HG03432 (cell line): ENCODE data around the gene GRK6.
A peak's percentile ranks its signal among the peaks of the same experiment; 100 is the strongest.

Experiments used
- ATAC-seq: cut with Tn5 transposase; IDR thresholded peaks from one replicate; pipeline ENCODE4 v1.9.1; 2021; ENCODE audit warnings: mild to moderate bottlenecking, moderate library complexity; ENCODE audit not compliant: unreplicated experiment

Gene GRK6

DNA sequence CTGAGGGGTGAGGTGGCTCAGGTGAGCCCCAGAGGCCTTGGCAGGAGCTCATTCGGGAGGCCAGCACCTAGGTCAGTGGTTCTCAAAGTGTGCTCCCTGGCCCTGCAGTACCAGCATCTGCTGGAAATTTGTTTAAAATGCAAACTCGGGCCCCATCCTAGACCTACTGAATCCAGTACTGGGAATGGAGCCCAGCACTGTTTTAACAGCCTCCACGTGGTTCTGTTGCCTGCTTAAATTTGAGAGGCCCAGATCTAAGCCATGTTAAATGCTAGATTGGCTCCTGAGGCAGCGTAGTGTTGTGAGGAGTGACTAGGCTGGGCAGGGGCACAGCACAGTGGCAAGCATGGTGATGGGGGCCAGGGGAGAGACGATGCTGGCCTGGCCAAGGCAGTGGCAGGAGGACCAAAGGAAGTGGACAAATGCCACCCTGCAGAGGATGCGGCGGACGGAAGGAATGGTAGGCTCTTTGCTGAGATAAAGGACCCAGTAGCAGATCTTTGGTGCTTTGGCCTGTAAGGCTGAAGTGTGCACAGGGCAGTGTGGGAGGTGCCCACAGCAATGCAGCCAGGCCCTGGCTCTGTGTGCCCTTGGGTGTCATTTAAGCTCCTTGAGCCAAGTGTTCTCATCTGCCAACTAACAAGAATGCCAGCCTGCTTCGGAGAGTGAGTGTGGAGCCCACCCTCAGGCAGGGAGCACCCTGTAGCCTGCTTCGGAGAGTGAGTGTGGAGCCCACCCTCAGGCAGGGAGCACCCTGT is 24.4 kb downstream of the GRK6 start:
- no peak for ATAC-seq

DNA sequence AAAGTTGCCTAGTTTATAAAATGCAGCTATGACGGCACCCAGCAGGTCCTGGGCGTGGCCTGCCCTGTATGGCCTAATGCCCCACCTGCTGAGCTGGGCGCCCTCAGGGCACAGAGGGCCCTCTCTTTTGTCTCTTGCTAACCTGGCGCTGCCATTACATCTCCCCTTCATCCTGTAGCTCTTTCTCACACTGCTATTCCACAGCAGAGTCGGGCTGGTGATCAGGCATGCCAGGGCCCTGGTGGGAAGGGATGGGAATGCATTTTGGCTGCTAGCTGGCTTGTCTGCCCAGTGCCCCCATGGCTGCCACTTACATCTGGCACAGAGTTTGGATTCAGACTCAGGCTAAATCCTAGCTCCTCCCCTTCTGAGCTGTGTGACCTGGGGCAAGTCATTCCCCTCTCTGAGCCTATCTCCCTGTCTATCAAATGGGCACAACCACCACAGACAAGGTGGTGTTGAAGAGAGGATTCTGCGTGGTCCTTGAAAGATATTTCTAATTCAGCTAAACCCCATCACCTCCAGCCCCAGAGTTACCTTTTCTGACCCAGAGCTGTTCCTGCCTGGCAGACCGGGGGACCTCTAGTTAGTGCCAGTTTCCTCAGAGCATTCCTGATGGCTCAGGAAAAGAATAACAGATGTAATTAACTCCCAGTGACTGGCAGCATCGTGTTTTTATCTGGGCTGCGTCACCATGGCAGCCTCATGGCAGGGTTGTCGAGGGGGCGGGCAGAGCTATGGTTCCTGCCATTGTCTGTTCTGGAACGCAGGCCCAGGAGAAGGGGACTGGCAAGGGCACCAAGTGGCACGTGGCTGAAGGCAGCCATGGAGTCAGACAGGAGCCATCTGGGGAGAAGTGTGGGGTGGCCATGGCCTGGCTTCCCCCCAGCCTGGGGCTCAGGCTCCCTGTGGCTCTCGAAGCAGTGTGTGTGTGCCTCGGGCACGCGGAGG is 26.5 kb downstream of the GRK6 start:
- ATAC-seq: no peak

DNA sequence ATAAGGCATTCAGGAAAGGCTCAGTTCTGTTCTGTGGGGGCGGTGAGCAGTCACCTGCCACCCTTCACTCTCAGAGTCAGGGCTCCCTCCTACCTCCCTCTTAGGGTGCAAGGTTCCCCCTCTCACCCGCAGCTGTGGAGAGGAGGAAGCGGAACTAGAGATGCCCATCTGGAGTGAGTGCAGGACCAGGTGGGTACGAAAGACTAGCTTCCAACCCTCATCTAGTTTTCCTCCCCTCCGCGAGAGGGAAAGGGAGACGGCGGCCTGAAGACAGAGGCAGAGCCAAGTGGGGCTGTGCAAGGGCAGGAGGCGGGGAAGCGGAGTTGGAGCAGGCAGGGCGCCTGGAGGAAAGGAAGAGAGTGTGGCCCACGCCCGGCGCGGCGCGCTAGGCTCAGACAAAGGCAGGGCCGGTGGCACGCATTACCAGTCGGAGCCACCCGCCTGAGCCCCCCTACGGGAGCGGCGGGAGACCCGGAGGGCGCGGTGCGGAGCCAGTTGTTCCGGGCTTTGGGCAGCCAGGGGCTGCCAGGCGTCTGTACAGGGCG is 27.4 kb downstream of the GRK6 start:
- peak; percentile 1 for ATAC-seq

- ATAC-seq: peak; percentile 52
These were observed 28.0 kb downstream of the GRK6 start for GRCh38 chr5:177454397-177455035.

GRCh38 chr5:177455036-177455660 is 28.7 kb downstream of the GRK6 start:
- ATAC-seq: peak; percentile 51

DNA sequence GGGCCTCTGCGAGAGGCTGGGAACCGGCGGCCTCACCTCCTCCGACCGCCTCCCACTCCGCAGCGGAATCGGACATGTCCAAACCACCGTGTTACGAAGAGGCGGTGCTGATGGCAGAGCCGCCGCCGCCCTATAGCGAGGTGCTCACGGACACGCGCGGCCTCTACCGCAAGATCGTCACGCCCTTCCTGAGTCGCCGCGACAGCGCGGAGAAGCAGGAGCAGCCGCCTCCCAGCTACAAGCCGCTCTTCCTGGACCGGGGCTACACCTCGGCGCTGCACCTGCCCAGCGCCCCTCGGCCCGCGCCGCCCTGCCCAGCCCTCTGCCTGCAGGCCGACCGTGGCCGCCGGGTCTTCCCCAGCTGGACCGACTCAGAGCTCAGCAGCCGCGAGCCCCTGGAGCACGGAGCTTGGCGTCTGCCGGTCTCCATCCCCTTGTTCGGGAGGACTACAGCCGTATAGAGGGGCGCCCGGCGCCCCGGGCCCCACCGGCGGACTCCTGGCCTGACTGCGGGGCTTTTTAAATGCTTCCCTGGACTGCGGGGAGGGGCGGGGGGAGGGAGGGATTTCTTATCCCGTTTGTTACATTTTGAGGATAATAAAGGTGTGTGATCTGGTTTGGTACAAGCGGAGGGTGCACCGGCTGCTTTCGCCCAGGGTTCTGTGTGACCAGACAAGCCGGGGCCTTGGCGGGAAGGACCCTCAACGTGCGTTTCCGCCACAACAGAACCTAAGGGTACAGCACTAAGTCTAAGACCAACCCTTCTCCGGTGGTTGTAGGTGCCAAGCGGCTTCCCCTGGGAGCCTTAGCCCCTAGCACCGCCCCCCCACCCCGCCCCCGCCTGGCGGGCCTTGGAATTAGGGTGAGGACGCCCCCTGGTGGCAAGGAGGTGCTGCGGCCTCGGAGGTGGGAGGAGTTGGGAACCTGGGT is 29.4 kb downstream of the GRK6 start:
- ATAC-seq: peak; percentile 26

- no peak for ATAC-seq
These were observed 30.1 kb downstream of the GRK6 start for GRCh38 chr5:177456591-177456964.

DNA sequence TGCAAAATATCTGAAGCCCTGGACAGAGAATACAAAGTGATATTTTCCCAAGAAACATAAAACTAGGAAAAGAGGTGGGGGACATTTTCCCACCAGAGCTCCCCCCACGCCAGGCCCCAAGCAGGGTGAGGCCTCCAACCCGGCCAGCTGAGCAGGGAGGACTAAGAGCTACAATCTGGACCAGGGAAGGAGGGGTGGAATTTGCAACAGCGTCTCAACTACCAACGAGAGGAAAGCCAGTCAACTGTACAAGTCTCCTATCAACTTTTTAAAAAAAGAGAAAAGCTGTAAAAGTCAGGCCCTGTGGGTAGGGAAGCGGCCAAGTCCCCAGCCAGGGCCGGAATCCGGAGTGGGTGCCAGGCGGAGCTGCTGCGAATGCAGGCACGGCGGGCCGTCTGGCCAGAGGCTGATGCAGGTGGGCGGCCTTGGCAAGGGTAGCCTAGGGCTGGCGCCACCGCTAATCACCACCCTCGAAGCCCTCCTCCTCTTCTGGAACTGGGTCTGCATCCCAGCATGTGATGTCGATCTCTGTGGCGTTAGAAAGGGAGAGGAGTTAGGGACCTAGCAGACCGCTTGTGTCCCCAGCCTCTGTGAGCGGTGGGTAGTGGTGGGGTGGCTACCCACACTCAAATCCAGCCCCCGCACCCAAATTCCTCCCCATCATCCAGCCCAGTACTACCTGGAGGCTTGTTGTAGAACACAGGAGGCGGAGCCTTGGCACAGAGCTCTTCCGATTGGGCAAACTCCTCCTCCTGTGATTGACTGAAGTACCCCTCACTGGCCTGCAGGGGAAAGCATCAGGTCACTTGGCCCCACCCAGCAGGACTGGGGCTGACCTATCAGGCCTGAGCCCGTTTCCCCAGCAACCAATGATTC is 30.7 kb downstream of the GRK6 start:
- ATAC-seq: peak; percentile 39

DNA sequence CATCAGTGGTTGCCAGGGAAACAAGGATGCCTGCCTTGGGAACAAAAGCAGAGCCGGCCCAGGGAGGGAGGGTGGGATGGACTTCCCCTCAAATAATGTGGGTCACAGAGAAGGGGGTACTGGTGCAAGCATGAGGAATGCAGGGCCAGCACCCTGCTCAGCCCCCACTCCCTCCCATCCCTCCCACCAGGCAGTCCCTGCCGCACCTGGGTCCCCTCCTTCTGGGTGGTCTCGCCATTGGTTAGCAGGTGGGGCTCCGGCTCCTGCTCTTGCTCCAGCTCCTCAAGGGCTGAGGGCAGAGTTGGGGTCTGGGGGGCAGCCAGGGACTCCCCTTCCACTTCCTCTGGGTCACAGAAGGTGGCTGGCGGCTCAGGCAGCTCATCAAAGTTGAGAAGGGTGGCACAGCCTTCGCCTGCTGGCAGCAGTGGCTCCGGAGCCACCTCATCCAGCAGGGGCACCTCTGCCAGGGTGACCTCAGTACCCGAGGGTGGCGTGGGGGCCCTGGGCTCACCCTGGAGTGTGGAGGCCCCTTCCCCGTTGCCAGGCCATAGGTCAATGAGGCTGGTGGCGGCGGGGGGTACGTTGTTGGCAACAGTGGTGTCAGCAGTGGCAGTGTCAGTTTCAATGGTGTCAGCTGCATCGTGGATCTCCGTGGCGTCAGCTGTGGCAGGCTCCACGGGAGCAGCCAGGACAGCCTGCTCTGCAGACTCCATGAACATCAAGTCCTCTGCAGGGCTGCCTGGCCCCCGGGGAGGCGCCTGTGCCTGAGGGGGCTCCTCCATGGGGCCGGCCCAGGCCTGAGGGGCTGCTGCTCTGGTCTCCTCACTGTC is 31.6 kb downstream of the GRK6 start:
- ATAC-seq: no peak

DNA sequence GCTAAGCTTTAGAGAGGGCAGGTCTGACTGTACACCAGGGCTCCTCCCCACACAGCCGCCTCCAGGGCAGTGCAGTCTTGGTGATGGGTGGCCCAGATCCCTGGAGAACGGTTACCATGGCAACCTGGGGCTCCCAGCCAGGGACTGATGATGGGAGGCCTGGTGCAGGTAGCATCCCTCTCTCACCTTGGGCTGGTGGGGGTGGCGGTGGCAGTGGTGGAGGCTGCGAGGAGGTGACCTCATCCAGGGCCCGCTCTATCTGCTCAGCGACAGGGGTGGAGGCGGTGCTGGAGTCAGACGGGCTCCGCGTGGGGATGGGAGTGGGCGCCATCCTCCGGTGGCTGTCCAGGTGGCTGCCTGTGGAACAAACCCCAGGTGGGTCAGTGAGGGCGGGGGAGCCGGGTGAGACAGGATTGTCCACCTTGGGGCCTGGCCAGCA is 32.5 kb downstream of the GRK6 start:
- ATAC-seq: no peak

- ATAC-seq: no peak
These were observed 32.9 kb downstream of the GRK6 start for GRCh38 chr5:177459357-177459756.

GRCh38 chr5:177459819-177460628 is 33.5 kb downstream of the GRK6 start:
- no peak for ATAC-seq

- no peak for ATAC-seq
These were observed 35.7 kb downstream of the GRK6 start for GRCh38 chr5:177462021-177462670.

GRCh38 chr5:177465044-177465443 is 38.6 kb downstream of the GRK6 start:
- no peak for ATAC-seq

DNA sequence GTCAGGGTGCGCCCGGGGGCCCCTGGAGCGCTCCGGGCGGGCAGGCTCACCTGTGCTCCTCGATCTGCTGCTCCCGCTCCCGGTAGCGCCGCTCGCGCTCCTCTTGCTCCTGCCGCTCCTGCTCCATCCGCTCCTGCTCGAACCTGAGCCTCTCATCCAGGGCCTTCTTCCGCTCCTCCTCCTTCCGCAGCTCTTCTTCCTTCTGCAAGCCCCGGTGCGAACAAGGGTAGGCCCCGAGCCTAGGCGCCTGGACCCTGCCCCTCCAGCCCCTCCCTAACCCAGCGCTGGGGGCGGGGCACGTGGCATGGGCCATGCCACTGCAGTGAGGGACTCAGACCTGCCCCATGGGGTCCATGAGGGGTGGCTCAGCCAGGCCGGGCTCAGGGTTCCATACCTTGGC is 40.4 kb downstream of the GRK6 start:
- no peak for ATAC-seq

GRCh38 chr5:177467436-177467835 is 41.0 kb downstream of the GRK6 start:
- no peak for ATAC-seq

DNA sequence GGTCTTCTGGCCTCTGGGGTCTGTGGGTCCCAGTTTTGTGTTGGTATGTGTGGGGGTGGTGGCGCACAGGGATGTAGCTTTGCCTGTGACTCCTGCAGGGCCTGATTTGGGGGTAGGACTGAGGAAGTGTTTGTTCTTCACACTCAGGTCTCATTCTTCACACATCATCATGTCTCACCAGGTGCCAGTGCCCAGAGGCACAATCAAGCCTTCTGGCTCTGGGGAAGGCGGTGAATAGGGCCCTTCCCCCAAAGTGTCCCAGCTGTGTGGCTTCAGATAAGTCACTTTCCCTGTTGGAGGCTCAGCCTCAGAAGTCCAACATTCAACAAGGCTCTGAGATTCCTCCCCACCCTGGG is 41.8 kb downstream of the GRK6 start:
- no peak for ATAC-seq
